ENCODE data around the gene ELP1.
"Not testable (repeated sequence)": the region's sequence is repeated elsewhere in the genome, so short reads cannot be mapped to it uniquely, and the experiment has no call there.

ELP1 gene

GRCh38 chr9:108848296-108848695, 85.6 kb downstream of the ELP1 start:
- DNase-seq; H3K27ac ChIP-seq (ENCODE audit: insufficient read depth in 1 of 2, low read depth in 1 of 2, low read length in 2 of 2, poor library complexity in 1 of 2, severe bottlenecking in 2 of 2); H3K4me1 ChIP-seq (ENCODE audit: control extremely low read depth in 1 of 4, control insufficient read depth in 4 of 4, insufficient read depth in 4 of 4, low read length in 3 of 4); H3K9me3 ChIP-seq (ENCODE audit: control extremely low read depth in 1 of 5, control insufficient read depth in 4 of 5, insufficient read depth in 2 of 5, low read depth in 1 of 5, low read length in 4 of 5); H3K27me3 ChIP-seq (replicated peaks in 2 of 5; ENCODE audit: control insufficient read depth in 4 of 5, insufficient read depth in 5 of 5, low read length in 4 of 5); H3K36me3 ChIP-seq (ENCODE audit: control insufficient read depth in 4 of 4, insufficient read depth in 4 of 4, low read length in 3 of 4); POLR2A ChIA-PET; H3K4me3 ChIP-seq (ENCODE audit: control insufficient read depth in 1 of 7, extremely low read depth in 1 of 7, insufficient read depth in 4 of 7, low read depth in 2 of 7, low read length in 6 of 7): not testable (repeated sequence)
- CTCF ChIA-PET, result interaction anchor here (0.8 to 1.6 kb wide), 3 partner anchors 17 to 41 kb away, joined by 3 read pairs; no protein-coding TSS in a partner anchor
- 93% methylated on average over 7 of the region's 8 CpGs for WGBS (ENCODE audit: insufficient coverage)

GRCh38 chr9:108845947-108846346, 88.0 kb downstream of the ELP1 start:
- Histone ChIP-seq H3K4me1 (ENCODE audit: control extremely low read depth in 1 of 4, control insufficient read depth in 4 of 4, insufficient read depth in 4 of 4, low read length in 3 of 4) (peaks cover 5 to 15% (median 9%) of the 10 kb centered on the region in 4 experiments), H3K9me3 (ENCODE audit: control extremely low read depth in 1 of 5, control insufficient read depth in 4 of 5, insufficient read depth in 2 of 5, low read depth in 1 of 5, low read length in 4 of 5) (no peaks in the 10 kb centered on the region), H3K27ac (ENCODE audit: insufficient read depth in 1 of 2, low read depth in 1 of 2, low read length in 2 of 2, poor library complexity in 1 of 2, severe bottlenecking in 2 of 2) (no peak overlapping the region), H3K4me3 (ENCODE audit: control insufficient read depth in 1 of 7, extremely low read depth in 1 of 7, insufficient read depth in 4 of 7, low read depth in 2 of 7, low read length in 6 of 7) (no peak overlapping the region), H3K36me3 (ENCODE audit: control insufficient read depth in 4 of 4, insufficient read depth in 4 of 4, low read length in 3 of 4) (no peaks in the 10 kb centered on the region), H3K27me3 (replicated peaks in 2 of 5; ENCODE audit: control insufficient read depth in 4 of 5, insufficient read depth in 5 of 5, low read length in 4 of 5) (no peaks in the 10 kb centered on the region)
- CTCF ChIA-PET, result no interaction called here
- POLR2A ChIA-PET, result no interaction called here
- WGBS (ENCODE audit: insufficient coverage), result no CpG with 5 or more reads among the region's 2 CpGs
- DNase-seq, result no peak

- POLR2A ChIA-PET, result no interaction called here
- no peaks in the 10 kb centered on the region for H3K36me3 ChIP-seq (ENCODE audit: control insufficient read depth in 4 of 4, insufficient read depth in 4 of 4, low read length in 3 of 4)
- WGBS (ENCODE audit: insufficient coverage), result 93% methylated on average over 3 of the region's 5 CpGs
- CTCF ChIA-PET, result no interaction called here
- no peak overlapping the region for H3K4me3 ChIP-seq (ENCODE audit: control insufficient read depth in 1 of 7, extremely low read depth in 1 of 7, insufficient read depth in 4 of 7, low read depth in 2 of 7, low read length in 6 of 7)
- no peak for DNase-seq
- H3K27me3 ChIP-seq (replicated peaks in 2 of 5; ENCODE audit: control insufficient read depth in 4 of 5, insufficient read depth in 5 of 5, low read length in 4 of 5), result no peaks in the 10 kb centered on the region
- peaks cover 5 to 15% (median 9%) of the 10 kb centered on the region in 4 experiments for H3K4me1 ChIP-seq (ENCODE audit: control extremely low read depth in 1 of 4, control insufficient read depth in 4 of 4, insufficient read depth in 4 of 4, low read length in 3 of 4)
- no peaks in the 10 kb centered on the region for H3K9me3 ChIP-seq (ENCODE audit: control extremely low read depth in 1 of 5, control insufficient read depth in 4 of 5, insufficient read depth in 2 of 5, low read depth in 1 of 5, low read length in 4 of 5)
- no peak overlapping the region for H3K27ac ChIP-seq (ENCODE audit: insufficient read depth in 1 of 2, low read depth in 1 of 2, low read length in 2 of 2, poor library complexity in 1 of 2, severe bottlenecking in 2 of 2)
Measured at GRCh38 chr9:108845507-108845906, 88.4 kb downstream of the ELP1 start.

DNA sequence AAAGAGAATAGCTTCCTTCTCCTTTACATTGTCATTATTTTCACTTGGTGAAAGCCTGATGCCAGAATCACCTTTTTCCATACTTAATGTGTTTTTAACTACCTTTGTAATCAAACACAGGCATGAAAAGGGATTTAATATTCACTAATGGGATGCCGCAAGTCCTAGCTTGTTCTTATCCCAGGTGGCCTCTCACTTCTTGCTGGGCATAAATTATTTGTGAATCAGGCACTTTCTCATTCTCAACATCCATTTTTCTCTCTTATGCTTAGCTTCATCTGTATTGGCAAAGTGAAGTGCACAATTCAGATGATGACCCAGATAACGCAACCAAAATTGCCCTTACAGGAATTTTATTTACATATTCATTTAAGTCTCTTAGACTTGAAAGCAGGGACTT, 89.1 kb downstream of the ELP1 start:
- no peak overlapping the region for H3K4me3 ChIP-seq (ENCODE audit: control insufficient read depth in 1 of 7, extremely low read depth in 1 of 7, insufficient read depth in 4 of 7, low read depth in 2 of 7, low read length in 6 of 7)
- H3K9me3 ChIP-seq (ENCODE audit: control extremely low read depth in 1 of 5, control insufficient read depth in 4 of 5, insufficient read depth in 2 of 5, low read depth in 1 of 5, low read length in 4 of 5), result no peaks in the 10 kb centered on the region
- peaks cover 5 to 15% (median 9%) of the 10 kb centered on the region in 4 experiments for H3K4me1 ChIP-seq (ENCODE audit: control extremely low read depth in 1 of 4, control insufficient read depth in 4 of 4, insufficient read depth in 4 of 4, low read length in 3 of 4)
- no CpG with 5 or more reads among the region's 2 CpGs for WGBS (ENCODE audit: insufficient coverage)
- POLR2A ChIA-PET, result no interaction called here
- no peak overlapping the region for H3K27ac ChIP-seq (ENCODE audit: insufficient read depth in 1 of 2, low read depth in 1 of 2, low read length in 2 of 2, poor library complexity in 1 of 2, severe bottlenecking in 2 of 2)
- H3K36me3 ChIP-seq (ENCODE audit: control insufficient read depth in 4 of 4, insufficient read depth in 4 of 4, low read length in 3 of 4), result no peaks in the 10 kb centered on the region
- CTCF ChIA-PET, result no interaction called here
- H3K27me3 ChIP-seq (replicated peaks in 2 of 5; ENCODE audit: control insufficient read depth in 4 of 5, insufficient read depth in 5 of 5, low read length in 4 of 5), result no peaks in the 10 kb centered on the region
- DNase-seq, result no peak

DNA sequence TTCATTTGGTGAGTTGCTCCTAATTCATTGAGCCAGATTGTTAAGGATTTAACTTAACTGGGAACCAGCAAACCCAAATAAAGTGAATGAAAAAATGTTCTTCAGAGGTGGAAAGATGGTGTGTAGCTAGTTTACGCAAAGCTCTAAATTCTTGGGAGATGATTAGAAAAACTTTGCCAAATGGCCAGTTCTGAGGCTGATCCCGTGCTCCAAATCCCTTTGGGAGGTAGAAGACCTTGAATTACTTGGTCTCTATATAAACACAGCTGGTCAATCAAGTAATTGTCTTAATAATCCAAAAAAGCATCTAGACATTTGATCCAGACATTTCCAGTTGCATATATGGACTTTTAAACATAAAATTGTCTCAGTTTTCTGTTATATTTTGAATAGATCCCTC, 89.5 kb downstream of the ELP1 start:
- H3K9me3 ChIP-seq (ENCODE audit: control extremely low read depth in 1 of 5, control insufficient read depth in 4 of 5, insufficient read depth in 2 of 5, low read depth in 1 of 5, low read length in 4 of 5), result peaks cover 0 to 3% (median 0%) of the 10 kb centered on the region in 5 experiments
- H3K27ac ChIP-seq (ENCODE audit: insufficient read depth in 1 of 2, low read depth in 1 of 2, low read length in 2 of 2, poor library complexity in 1 of 2, severe bottlenecking in 2 of 2), result no peak overlapping the region
- H3K4me3 ChIP-seq (ENCODE audit: control insufficient read depth in 1 of 7, extremely low read depth in 1 of 7, insufficient read depth in 4 of 7, low read depth in 2 of 7, low read length in 6 of 7), result no peak overlapping the region
- ChIA-PET POLR2A (no interaction called here), CTCF (no interaction called here)
- no peak for DNase-seq
- WGBS (ENCODE audit: insufficient coverage), result 17% methylated on average over 1 of the region's 2 CpGs
- H3K36me3 ChIP-seq (ENCODE audit: control insufficient read depth in 4 of 4, insufficient read depth in 4 of 4, low read length in 3 of 4), result no peaks in the 10 kb centered on the region
- peaks cover 5 to 15% (median 9%) of the 10 kb centered on the region in 4 experiments for H3K4me1 ChIP-seq (ENCODE audit: control extremely low read depth in 1 of 4, control insufficient read depth in 4 of 4, insufficient read depth in 4 of 4, low read length in 3 of 4)
- H3K27me3 ChIP-seq (replicated peaks in 2 of 5; ENCODE audit: control insufficient read depth in 4 of 5, insufficient read depth in 5 of 5, low read length in 4 of 5), result no peaks in the 10 kb centered on the region

- Histone ChIP-seq H3K36me3 (ENCODE audit: control insufficient read depth in 4 of 4, insufficient read depth in 4 of 4, low read length in 3 of 4) (no peaks in the 10 kb centered on the region), H3K27ac (ENCODE audit: insufficient read depth in 1 of 2, low read depth in 1 of 2, low read length in 2 of 2, poor library complexity in 1 of 2, severe bottlenecking in 2 of 2) (no peak overlapping the region), H3K9me3 (ENCODE audit: control extremely low read depth in 1 of 5, control insufficient read depth in 4 of 5, insufficient read depth in 2 of 5, low read depth in 1 of 5, low read length in 4 of 5) (peaks cover 0 to 3% (median 0%) of the 10 kb centered on the region in 5 experiments), H3K27me3 (replicated peaks in 2 of 5; ENCODE audit: control insufficient read depth in 4 of 5, insufficient read depth in 5 of 5, low read length in 4 of 5) (no peaks in the 10 kb centered on the region), H3K4me3 (ENCODE audit: control insufficient read depth in 1 of 7, extremely low read depth in 1 of 7, insufficient read depth in 4 of 7, low read depth in 2 of 7, low read length in 6 of 7) (peak overlapping the region in 6 of 7 experiments; percentile 15 to 73 (median 46)), H3K4me1 (ENCODE audit: control extremely low read depth in 1 of 4, control insufficient read depth in 4 of 4, insufficient read depth in 4 of 4, low read length in 3 of 4) (peaks cover 5 to 15% (median 8%) of the 10 kb centered on the region in 4 experiments)
- CTCF ChIA-PET, result interaction anchor here (0.7 kb wide), 1 partner anchor 40 kb away, joined by 3 read pairs; no protein-coding TSS in a partner anchor
- WGBS (ENCODE audit: insufficient coverage), result 2% methylated on average over 10 of the region's 16 CpGs
- POLR2A ChIA-PET, result no interaction called here
- peak; percentile 54 to 74 (median 72) for DNase-seq
Measured at GRCh38 chr9:108842610-108843295, 91.2 kb downstream of the ELP1 start.

GRCh38 chr9:108839561-108839960, 94.4 kb downstream of the ELP1 start:
- not testable (repeated sequence) for DNase-seq; H3K36me3 ChIP-seq (ENCODE audit: control insufficient read depth in 4 of 4, insufficient read depth in 4 of 4, low read length in 3 of 4); H3K9me3 ChIP-seq (ENCODE audit: control extremely low read depth in 1 of 5, control insufficient read depth in 4 of 5, insufficient read depth in 2 of 5, low read depth in 1 of 5, low read length in 4 of 5); H3K27ac ChIP-seq (ENCODE audit: insufficient read depth in 1 of 2, low read depth in 1 of 2, low read length in 2 of 2, poor library complexity in 1 of 2, severe bottlenecking in 2 of 2); H3K27me3 ChIP-seq (replicated peaks in 2 of 5; ENCODE audit: control insufficient read depth in 4 of 5, insufficient read depth in 5 of 5, low read length in 4 of 5); H3K4me3 ChIP-seq (ENCODE audit: control insufficient read depth in 1 of 7, extremely low read depth in 1 of 7, insufficient read depth in 4 of 7, low read depth in 2 of 7, low read length in 6 of 7)
- no CpG with 5 or more reads among the region's 5 CpGs for WGBS (ENCODE audit: insufficient coverage)
- ChIA-PET POLR2A (interaction anchor here (0.6 kb wide), 1 partner anchor 1046 kb away, joined by 3 read pairs; no protein-coding TSS in a partner anchor), CTCF (interaction anchor here (0.8 kb wide), 1 partner anchor 25 kb away, joined by 3 read pairs; no protein-coding TSS in a partner anchor)
- H3K4me1 ChIP-seq (ENCODE audit: control extremely low read depth in 1 of 4, control insufficient read depth in 4 of 4, insufficient read depth in 4 of 4, low read length in 3 of 4), result peaks cover 10 to 31% (median 24%) of the 10 kb centered on the region in 4 experiments

Data from common myeloid progenitor, CD34-positive (primary cell).